HepG2 (cell line): ENCODE measurements around the gene GPR4. TPM values are rescaled to one million over a fixed set of nuclear protein-coding genes. Genes with fewer than 3 reads are reported as not detected.

Source experiments
- ATAC-seq: fragments of 200-7000 bp; cut with Tn5 transposase; 3 replicates; pipeline ENCODE4 v1.9.1; 2020; ENCODE audit warnings: mild to moderate bottlenecking, moderate library complexity
- BruUV-seq: library from RNA; stranded (reverse); fragments of 400-500 nt; replicated peaks from 2 replicates; lab custom pipeline; 2021; lab: Mats Ljungman, UMichigan
- CTCF ChIA-PET: fragments of 300-600 bp; formaldehyde crosslinking; extraction: SDS; loops from one replicate; lab custom pipeline; 2021; ENCODE audit warnings: low total read pairs, inconsistent platforms, low intra/inter-chr PET ratio; lab: Yijun Ruan, JAX
- POLR2A ChIA-PET: fragments of 350-600 bp; sonication (Branson Sonifier 250); formaldehyde crosslinking; loops from one replicate; lab custom pipeline; 2020; ENCODE audit warnings: antibody characterized with exemption, inconsistent platforms; lab: Yijun Ruan, JAX
- DNase-seq: peaks from one replicate; pipeline ENCODE4 v3.0.0-alpha.2; 2015; ENCODE audit warnings: low spot score
- FAIRE-seq: peaks from 3 replicates; lab custom pipeline; 2011; peaks lifted over from hg19 to GRCh38; lab: Jason Lieb, UNC
- H2AFZ ChIP-seq: one replicate; pipeline ENCODE4 v1.6.1; 2011; ENCODE audit warnings: low read length, inconsistent platforms
- H3K27ac ChIP-seq: fragments of 300-600 bp; 3 replicates; pipeline ENCODE4 v1.8.0; 2011; ENCODE audit warnings: mixed run types, mild to moderate bottlenecking, mixed read lengths, low read length, inconsistent platforms; ENCODE audit not compliant: insufficient read depth; ENCODE audit errors: extremely low read length
- H3K27me3 ChIP-seq, 2 experiments: fragments of 200-600 bp in 1 of 2; 2 replicates in 1 of 2; 3 replicates in 1 of 2; pipeline versions ENCODE4 v1.6.0 to v1.8.0; 2011; ENCODE audit warnings: low read length in 2 of 2, mild to moderate bottlenecking in 2 of 2, moderate library complexity in 2 of 2, inconsistent platforms in 1 of 2; ENCODE audit not compliant: insufficient read depth in 2 of 2, control insufficient read depth in 1 of 2
- H3K36me3 ChIP-seq, 2 experiments: fragments of 200-600 bp in 1 of 2; replicated peaks in 1 of 2; 2 replicates in 1 of 2; 3 replicates in 1 of 2; pipeline versions ENCODE4 v1.5.1 to v1.8.0; 2011; ENCODE audit warnings: low read length in 2 of 2, inconsistent platforms in 1 of 2; ENCODE audit not compliant: insufficient read depth in 2 of 2, control insufficient read depth in 1 of 2
- H3K4me1 ChIP-seq: 2 replicates; pipeline ENCODE4 v1.5.1; 2012; ENCODE audit warnings: low read length, inconsistent platforms; ENCODE audit not compliant: insufficient read depth
- H3K4me2 ChIP-seq: 2 replicates; pipeline ENCODE4 v1.6.0; 2011; ENCODE audit warnings: low read depth, low read length, inconsistent platforms
- H3K4me3 ChIP-seq, 3 experiments: fragments of 200-600 bp in 1 of 3; sonication (generic), shearing (Covaris generic) in 1 of 3; replicated peaks in 1 of 3; 2 replicates each; pipeline ENCODE4 v1.5.1; 2011 to 2016; ENCODE audit warnings: low read length in 3 of 3, inconsistent platforms in 2 of 3, low read depth in 2 of 3, mild to moderate bottlenecking in 2 of 3, control low read depth in 1 of 3, mixed read lengths in 1 of 3; ENCODE audit not compliant: insufficient read depth in 1 of 3
- H3K79me2 ChIP-seq: one replicate; pipeline ENCODE4 v1.6.1; 2011; ENCODE audit warnings: low read length, inconsistent platforms; ENCODE audit not compliant: insufficient read depth
- H3K9ac ChIP-seq: 2 replicates; pipeline ENCODE4 v1.6.0; 2011; ENCODE audit warnings: mild to moderate bottlenecking, low read depth, low read length, inconsistent platforms; ENCODE audit not compliant: insufficient read depth
- H3K9me3 ChIP-seq: 2 replicates; pipeline ENCODE4 v1.5.1; 2012; ENCODE audit warnings: mild to moderate bottlenecking, low read length
- H4K20me1 ChIP-seq: 2 replicates; pipeline ENCODE4 v1.6.0; 2011; ENCODE audit warnings: inconsistent platforms, mild to moderate bottlenecking, low read length, moderate library complexity; ENCODE audit not compliant: insufficient read depth
- FOSL2 ChIP-seq: sonication (generic); formaldehyde crosslinking; IDR thresholded peaks from 2 replicates; pipeline ENCODE4 v1.4.0; 2020; ENCODE audit warnings: missing genetic modification reagents
- KAT8 ChIP-seq: IDR thresholded peaks from 2 replicates; pipeline ENCODE4 v1.6.1; 2016; ENCODE audit warnings: missing genetic modification reagents, missing compliant biosample characterization
- KDM1A ChIP-seq: IDR thresholded peaks from 2 replicates; pipeline ENCODE4 v1.6.1; 2016; ENCODE audit warnings: missing compliant biosample characterization
- NCOA5 ChIP-seq: sonication (generic); formaldehyde crosslinking; IDR thresholded peaks from 2 replicates; pipeline ENCODE4 v1.4.0; 2020; ENCODE audit warnings: missing genetic modification reagents
- SALL1 ChIP-seq: sonication (generic); formaldehyde crosslinking; IDR thresholded peaks from 2 replicates; pipeline ENCODE4 v1.8.0; 2022; ENCODE audit warnings: mild to moderate bottlenecking, missing genetic modification reagents
- SPEN ChIP-seq: sonication (generic); formaldehyde crosslinking; IDR thresholded peaks from 2 replicates; pipeline ENCODE4 v1.5.1; 2020; ENCODE audit warnings: low read depth, mild to moderate bottlenecking, missing genetic modification reagents
- SRSF4 ChIP-seq: fragments of 200-400 bp; formaldehyde crosslinking; IDR thresholded peaks from one replicate; pipeline ENCODE4 v1.6.1; 2018; ENCODE audit warnings: mild to moderate bottlenecking, low read depth, low read length, moderate library complexity; ENCODE audit not compliant: poor library complexity, severe bottlenecking
- ZBTB20 ChIP-seq: sonication (generic); formaldehyde crosslinking; IDR thresholded peaks from 2 replicates; pipeline ENCODE4 v1.8.1; 2023; ENCODE audit warnings: missing genetic modification reagents, low read depth, mild to moderate bottlenecking, borderline replicate concordance
- ZNF101 ChIP-seq: sonication (generic); formaldehyde crosslinking; IDR thresholded peaks from 2 replicates; pipeline ENCODE4 v1.4.0; 2020; ENCODE audit warnings: mild to moderate bottlenecking, low read depth, missing genetic modification reagents, borderline replicate concordance
- ZNF121 ChIP-seq: sonication (generic); formaldehyde crosslinking; IDR thresholded peaks from 2 replicates; pipeline ENCODE4 v1.5.0; 2020; ENCODE audit warnings: mild to moderate bottlenecking, missing genetic modification reagents
- ZNF124 ChIP-seq: sonication (generic); formaldehyde crosslinking; IDR thresholded peaks from 2 replicates; pipeline ENCODE4 v1.4.0; 2020; ENCODE audit warnings: missing genetic modification reagents
- ZNF17 ChIP-seq: sonication (generic); formaldehyde crosslinking; IDR thresholded peaks from 2 replicates; pipeline ENCODE4 v1.5.0; 2020; ENCODE audit warnings: mild to moderate bottlenecking, missing genetic modification reagents
- ZNF205 ChIP-seq: IDR thresholded peaks from 2 replicates; pipeline ENCODE4 v1.6.1; 2018; ENCODE audit warnings: missing biosample characterization, missing genetic modification reagents
- ZNF235 ChIP-seq: sonication (generic); formaldehyde crosslinking; IDR thresholded peaks from 2 replicates; pipeline ENCODE4 v1.8.1; 2023; ENCODE audit warnings: mild to moderate bottlenecking, missing genetic modification reagents, borderline replicate concordance
- ZNF329 ChIP-seq: sonication (generic); formaldehyde crosslinking; IDR thresholded peaks from 2 replicates; pipeline ENCODE4 v1.9.0; 2021; ENCODE audit warnings: low read depth, mild to moderate bottlenecking, missing genetic modification reagents
- ZNF780A ChIP-seq: sonication (generic); formaldehyde crosslinking; IDR thresholded peaks from 2 replicates; pipeline ENCODE4 v1.8.0; 2022; ENCODE audit warnings: mild to moderate bottlenecking, missing genetic modification reagents, moderate library complexity
- ZSCAN12 ChIP-seq: sonication (generic); formaldehyde crosslinking; IDR thresholded peaks from 2 replicates; pipeline ENCODE4 v1.9.0; 2021; ENCODE audit warnings: mild to moderate bottlenecking, missing genetic modification reagents
- WGBS: methylation state at CpG from one replicate; pipeline ENCODE4 v1.1.6; 2017; ENCODE audit warnings: low lambda C conversion rate; 5-methylcytosine and 5-hydroxymethylcytosine counted together
- in situ Hi-C: cut with HindIII; loops from 2 replicates; pipeline ENCODE4 v1.10.0; 2017; ENCODE audit warnings: low pct_unique_long_range_greater_than_20kb; ENCODE audit not compliant: extremely low pct_ligation_motif_present
- intact Hi-C: fragments of 100-400 bp; cut with micrococcal nuclease; formaldehyde crosslinking; loops from one replicate; pipeline ENCODE4 v1.10.0; 2022; ENCODE audit not compliant: unreplicated experiment
- polyA plus RNA-seq, 8 experiments: library from polyadenylated mRNA; depleted of rRNA in 3 of 8; stranded (reverse) in 7 of 8; unstranded in 1 of 8; fragments of >200 nt; fragmentation: Illumina TruSeq in 4 of 8; extraction: Trizol in 4 of 8; gene quantifications; 2 replicates each; pipeline versions ENCODE4 v1.2.1 to v1.2.3, GENCODE V29; 2011 to 2016; ENCODE audit warnings: low read depth in 4 of 8, missing spikeins in 1 of 8, mixed read lengths in 1 of 8; ENCODE audit not compliant: insufficient read depth in 1 of 8
- total RNA-seq, 5 experiments: library from RNA; depleted of rRNA; stranded (reverse); fragments of >200 nt; fragmentation: Illumina TruSeq; extraction: Trizol; gene quantifications; 2 replicates each; pipeline ENCODE4 v1.2.3, GENCODE V29; 2016; ENCODE audit warnings: low read depth in 1 of 5

Gene GPR4
- total and polyA plus RNA-seq, 2 of the 13 experiments (the other 11 are each of a cell fraction or from before 2014, with no cell fraction given): 0.15 TPM; not detected in 1

DNA sequence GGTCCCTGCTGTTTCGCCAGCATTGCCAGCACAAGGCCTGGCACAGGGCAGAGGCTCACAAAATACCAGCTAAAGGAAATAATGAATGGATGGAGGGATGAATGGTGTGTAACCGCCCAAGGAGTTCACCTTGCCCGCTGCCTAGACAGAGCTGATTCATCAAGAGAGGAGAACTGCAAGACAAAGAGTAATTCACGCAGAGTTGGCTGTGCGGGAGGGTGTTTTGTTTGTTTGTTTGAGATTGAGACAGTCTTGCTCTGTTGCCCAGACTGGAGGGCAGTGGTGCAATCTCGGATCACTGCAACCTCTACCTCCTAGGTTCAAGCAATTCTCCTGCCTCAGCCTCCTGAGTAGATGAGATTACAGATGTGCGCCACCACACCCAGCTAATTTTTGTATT, 20.4 kb downstream of the GPR4 start:
- no peak overlapping the region for H2AFZ ChIP-seq
- no peak for DNase-seq
- no peak overlapping the region for H3K4me2 ChIP-seq
- TF ChIP-seq ZBTB20 (CRISPR knock-in tag) (no peak), FOSL2 (peak; percentile 33; the same call in 1 of the 2 replicates), ZNF121 (CRISPR knock-in tag) (0 out of 2 replicates have a peak, but pooled peaks have one; percentile 9), ZNF205 (CRISPR knock-in tag) (0 out of 2 replicates have a peak, but pooled peaks have one; percentile 46), SPEN (CRISPR knock-in tag) (no peak), SALL1 (CRISPR knock-in tag) (no peak), KDM1A (0 out of 2 replicates have a peak, but pooled peaks have one; percentile 20)
- no peaks in the 10 kb centered on the region for H3K9me3 ChIP-seq
- ATAC-seq: no peak
- POLR2A ChIA-PET: no interaction called here
- H3K4me3 ChIP-seq: no peak overlapping the region
- no TSS peak for BruUV-seq
- H3K36me3 ChIP-seq: 0 out of 5 replicates have a peak, but pooled peaks cover 0 to 6% of the 10 kb centered on the region in 2 experiments
- H3K27me3 ChIP-seq: no peaks in the 10 kb centered on the region
- H4K20me1 ChIP-seq: no peaks in the 10 kb centered on the region
- H3K4me1 ChIP-seq: peaks cover 65% of the 10 kb centered on the region
- in situ Hi-C loops (no loop called here), intact Hi-C loops (no loop called here)
- FAIRE-seq: no peak
- CTCF ChIA-PET: no interaction called here
- H3K79me2 ChIP-seq: peaks cover 20% of the 10 kb centered on the region
- WGBS: 77% methylated on average over 7 of the region's 7 CpGs
- H3K9ac ChIP-seq: no peak overlapping the region
- H3K27ac ChIP-seq: no peak overlapping the region

DNA sequence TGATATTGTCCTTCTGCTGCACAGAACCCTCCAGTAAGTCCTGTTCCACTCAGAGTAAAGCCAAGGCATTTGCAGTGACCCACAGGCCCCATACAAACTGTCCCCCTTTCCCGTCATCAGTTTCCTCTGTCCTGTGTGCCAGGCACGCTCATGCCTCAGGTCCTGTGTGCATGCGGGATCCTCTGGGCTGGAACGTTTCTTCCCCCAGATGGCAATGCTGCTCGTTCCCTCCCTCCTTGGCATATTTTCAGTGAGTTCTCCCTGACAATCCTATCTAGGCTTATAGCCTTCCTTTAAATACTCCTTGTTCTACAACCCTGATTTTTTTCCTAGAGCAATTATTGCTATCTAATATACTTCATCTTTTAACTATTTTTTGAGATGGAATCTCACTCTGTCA, 23.2 kb downstream of the GPR4 start:
- no peaks in the 10 kb centered on the region for H3K27me3 ChIP-seq
- H3K9ac ChIP-seq: no peak overlapping the region
- peak overlapping the region; percentile 18 for H3K27ac ChIP-seq
- peaks cover 79% of the 10 kb centered on the region for H3K4me1 ChIP-seq
- in situ Hi-C loops: no loop called here
- intact Hi-C loops: no loop called here
- no TSS peak for BruUV-seq
- 97% methylated on average over 5 of the region's 5 CpGs for WGBS
- no peak for FAIRE-seq
- DNase-seq: no peak
- CTCF ChIA-PET: no interaction called here
- no peak overlapping the region for H3K4me3 ChIP-seq
- ATAC-seq: no peak
- H4K20me1 ChIP-seq: no peaks in the 10 kb centered on the region
- no peak overlapping the region for H2AFZ ChIP-seq
- peaks cover 37% of the 10 kb centered on the region for H3K79me2 ChIP-seq
- H3K4me2 ChIP-seq: no peak overlapping the region
- peaks cover 0 to 6% of the 10 kb centered on the region in 2 experiments; a peak in 1 of 5 replicates for H3K36me3 ChIP-seq
- H3K9me3 ChIP-seq: no peaks in the 10 kb centered on the region
- POLR2A ChIA-PET: no interaction called here
- TF ChIP-seq SRSF4 (no peak), ZNF235 (no peak), ZNF17 (no peak), ZSCAN12 (CRISPR knock-in tag) (no peak), ZNF329 (no peak), KAT8 (CRISPR knock-in tag) (no peak), NCOA5 (CRISPR knock-in tag) (no peak), ZNF124 (CRISPR knock-in tag) (no peak), ZNF101 (CRISPR knock-in tag) (no peak), ZNF780A (CRISPR knock-in tag) (no peak)
